ENCODE data around the gene IL17RD.

GRCh38 chr3:57082481-57082880 is 82.7 kb downstream of the IL17RD start:
- TF ChIP-seq CTCF (IDR thresholded peaks at IDR 0.05): no peak
- TF ChIP-seq POLR2A (IDR thresholded peaks at IDR 0.05): no peak

Measured in heart left ventricle (tissue), 13 donors.